SIG-M5 treated with dmso at 0.1 percent for 504 hours (cell line): Measurements from ENCODE around the gene LMF1.

ENCODE experiments used
- DNase-seq: peaks from one replicate; lab custom pipeline; 2025; ENCODE audit not compliant: unreplicated experiment; lab: John Stamatoyannopoulos, UW

Gene LMF1

GRCh38 chr16:931171-931570 lies 39.6 kb downstream of the LMF1 start:
- DNase-seq: no peak

- no peak for DNase-seq
Observed at GRCh38 chr16:930511-930910, 40.3 kb downstream of the LMF1 start.

- DNase-seq: no peak
Observed at GRCh38 chr16:930076-930475, 40.7 kb downstream of the LMF1 start.

GRCh38 chr16:929227-930073 lies 41.3 kb downstream of the LMF1 start:
- DNase-seq: no peak

GRCh38 chr16:928526-928925 lies 42.3 kb downstream of the LMF1 start:
- no peak for DNase-seq

GRCh38 chr16:927931-928330 lies 42.9 kb downstream of the LMF1 start:
- DNase-seq: no peak

GRCh38 chr16:927406-927805 lies 43.4 kb downstream of the LMF1 start:
- no peak for DNase-seq

GRCh38 chr16:926715-927114 lies 44.1 kb downstream of the LMF1 start:
- no peak for DNase-seq

GRCh38 chr16:924806-925205 lies 46.0 kb downstream of the LMF1 start:
- DNase-seq: no peak

GRCh38 chr16:924063-924462 lies 46.7 kb downstream of the LMF1 start:
- DNase-seq: no peak

- DNase-seq: no peak
Observed at GRCh38 chr16:923184-923583, 47.6 kb downstream of the LMF1 start.

GRCh38 chr16:922051-922450 lies 48.7 kb downstream of the LMF1 start:
- no peak for DNase-seq

GRCh38 chr16:921321-921905 lies 49.4 kb downstream of the LMF1 start:
- no peak for DNase-seq

- DNase-seq: no peak
Observed at GRCh38 chr16:920717-921116, 50.1 kb downstream of the LMF1 start.

- no peak for DNase-seq
Observed at GRCh38 chr16:920051-920681, 50.6 kb downstream of the LMF1 start.

- DNase-seq: no peak
Observed at GRCh38 chr16:919658-920050, 51.1 kb downstream of the LMF1 start.

GRCh38 chr16:918741-919657 lies 51.8 kb downstream of the LMF1 start:
- DNase-seq: no peak

- DNase-seq: no peak
Observed at GRCh38 chr16:918068-918467, 52.7 kb downstream of the LMF1 start.

- DNase-seq: no peak
Observed at GRCh38 chr16:917591-918061, 53.2 kb downstream of the LMF1 start.

GRCh38 chr16:916035-916799 lies 54.6 kb downstream of the LMF1 start:
- no peak for DNase-seq
